ENCODE measurements around the gene FAM217B.

GRCh38 chr20:59940129-59940955, at the start of gene FAM217B, which contains the start of gene PPP1R3D:
- peak; percentile 46 for TF ChIP-seq TCF7L2 (IDR thresholded peaks at IDR 0.05; ENCODE audit: borderline replicate concordance, extremely low read depth, insufficient read depth, insufficient read length)
- TF ChIP-seq EZH2phosphoT487 (IDR thresholded peaks at IDR 0.05; ENCODE audit: borderline replicate concordance), result no peak
- no peak for TF ChIP-seq CTCF (IDR thresholded peaks at IDR 0.05 in 2 of 3, conservative IDR thresholded peaks at IDR 0.05 in 1 of 3; ENCODE audit: borderline replicate concordance in 1 of 3, insufficient read depth in 1 of 3, low read depth in 2 of 3, low read length in 2 of 3)
- TF ChIP-seq CEBPB (IDR thresholded peaks at IDR 0.05; ENCODE audit: low read depth), result no peak

All from HCT116 (cell line).